ENCODE measurements around the gene SNPH. TPM values are rescaled to one million over a fixed set of nuclear protein-coding genes. Genes with fewer than 3 reads are reported as not detected.

The SNPH gene
- total RNA-seq, 1 donor from 2014 or later = 7.8 TPM

GRCh38 chr20:1319462-1319861 lies 53.4 kb downstream of the SNPH start:
- intact Hi-C loops (cut with micrococcal nuclease) = no loop called here
- DNase-seq = peak; percentile 15
- ATAC-seq = no peak

DNA sequence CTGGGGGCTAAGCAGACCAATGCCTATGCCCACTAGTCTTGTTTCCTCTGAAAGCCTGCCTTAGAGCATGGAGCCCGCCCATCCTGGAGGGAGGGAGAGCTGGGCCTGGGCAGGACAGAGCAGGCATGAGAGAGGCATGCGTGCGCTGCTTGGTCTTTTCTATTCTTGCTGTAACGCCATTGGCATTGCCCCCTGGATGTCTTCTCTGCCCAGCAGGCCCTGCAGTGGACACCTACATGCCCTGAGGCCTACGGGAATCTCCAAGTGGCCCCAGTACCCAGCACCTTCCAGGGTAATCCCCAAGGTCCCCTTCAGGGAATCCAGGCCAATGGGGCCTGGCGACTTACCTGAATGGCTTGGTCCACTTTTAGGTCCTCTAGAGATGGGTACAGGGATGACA lies 53.9 kb downstream of the SNPH start:
- ATAC-seq = no peak

GRCh38 chr20:1320902-1321653 lies 55.0 kb downstream of the SNPH start:
- peak; percentile 26 for DNase-seq
- no peak for ATAC-seq
- intact Hi-C loops (cut with micrococcal nuclease) = no loop called here

More for the DNA sequence above, 53.9 kb downstream of the SNPH start:
- DNase-seq = peak; percentile 12
- intact Hi-C loops (cut with micrococcal nuclease) = no loop called here

- DNase-seq (no peak), ATAC-seq (no peak)
- intact Hi-C loops (cut with micrococcal nuclease) = no loop called here
Observed at GRCh38 chr20:1321654-1321939, 55.5 kb downstream of the SNPH start.

DNA sequence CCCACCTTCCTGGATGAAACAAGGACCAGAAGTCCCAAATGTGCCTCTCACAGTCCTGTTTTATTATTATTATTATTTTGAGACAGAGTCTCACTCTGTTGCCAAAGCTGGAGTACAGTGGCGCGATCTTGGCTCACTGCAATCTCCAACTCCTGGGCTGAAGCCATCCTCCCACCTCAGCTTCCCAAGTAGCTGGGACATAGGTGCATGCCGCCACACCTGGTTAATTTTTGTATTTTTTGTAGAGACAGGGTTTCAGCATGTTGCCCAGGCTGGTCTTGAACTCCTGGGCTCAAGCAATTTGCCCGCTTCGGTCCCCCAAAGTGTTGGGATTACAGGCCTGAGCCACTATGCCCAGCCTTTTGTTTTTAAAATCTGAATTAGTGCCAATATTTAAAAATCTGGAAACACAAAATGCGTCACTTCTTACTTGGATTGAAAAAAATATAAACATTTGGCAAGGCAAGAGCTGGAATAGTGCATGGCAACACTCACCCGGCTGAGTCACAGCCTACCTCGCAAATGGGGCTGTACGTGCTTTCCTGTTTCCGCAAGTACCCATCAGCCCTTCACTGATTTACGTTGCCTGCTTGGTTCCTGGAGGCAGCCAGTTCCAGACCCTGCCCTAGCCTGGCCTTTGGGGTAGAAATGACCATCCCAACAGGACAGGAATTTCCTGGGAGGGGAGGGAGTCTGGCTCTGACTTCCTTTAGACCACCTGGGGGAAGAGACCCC lies 56.6 kb downstream of the SNPH start:
- intact Hi-C loops (cut with micrococcal nuclease) = no loop called here
- ATAC-seq (no peak), DNase-seq (peak; percentile 37)

DNA sequence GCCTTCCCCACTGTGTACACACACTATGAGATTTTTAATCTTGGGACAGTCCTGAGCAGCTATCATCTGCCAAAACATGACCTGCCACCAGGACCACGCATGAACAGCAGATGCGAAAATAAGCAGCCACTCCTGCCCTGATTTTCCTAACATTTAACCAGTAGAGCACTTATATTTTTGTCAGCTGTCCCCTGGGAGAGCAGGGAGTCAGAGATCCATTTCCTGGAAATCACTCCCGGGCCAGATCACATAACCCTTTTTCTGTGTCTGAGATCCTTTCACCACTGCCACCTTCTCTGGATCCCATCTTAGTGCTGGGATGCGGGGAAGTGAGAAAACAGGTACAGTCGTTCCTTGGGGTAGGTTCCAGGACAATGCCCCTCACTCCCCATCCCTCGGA lies 57.2 kb downstream of the SNPH start:
- ATAC-seq = no peak
- peak; percentile 1 for DNase-seq
- intact Hi-C loops (cut with micrococcal nuclease) = no loop called here

DNA sequence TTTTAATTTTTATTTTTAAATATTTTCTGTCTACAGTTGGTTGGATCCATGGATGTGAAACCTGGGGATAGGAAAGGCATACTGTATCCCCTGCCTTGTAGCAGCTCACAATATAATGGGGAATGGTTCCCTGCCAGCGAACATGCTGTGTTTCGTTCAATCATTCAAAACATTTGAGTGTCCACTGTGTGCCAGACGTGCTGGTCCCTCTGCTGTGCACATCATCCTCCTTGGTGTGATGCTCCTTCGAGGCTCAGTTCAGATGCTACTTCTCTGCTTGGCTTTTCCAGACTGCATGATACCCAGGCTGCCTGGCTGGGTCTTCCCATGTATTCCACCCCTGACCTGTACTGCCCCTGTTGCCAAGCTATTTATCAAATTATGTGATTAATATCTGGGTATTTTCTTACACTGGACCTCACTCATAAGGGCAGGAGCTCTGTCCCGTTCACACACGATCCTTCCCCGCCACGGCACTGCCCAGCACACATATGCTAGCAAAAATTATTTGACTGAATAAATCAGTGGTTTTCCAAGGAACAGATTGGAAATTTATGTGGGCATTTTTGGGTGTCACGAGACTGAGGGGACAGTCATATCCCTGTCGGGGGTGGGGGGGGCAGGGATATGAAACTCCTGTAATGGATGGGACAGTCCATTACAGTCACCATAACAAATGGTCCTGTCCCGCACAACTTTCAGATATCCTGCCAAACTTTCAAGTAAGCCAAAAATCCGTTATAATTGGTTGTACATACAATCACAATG lies 57.9 kb downstream of the SNPH start:
- ATAC-seq (no peak), DNase-seq (peak; percentile 2)
- intact Hi-C loops (cut with micrococcal nuclease) = no loop called here

DNA sequence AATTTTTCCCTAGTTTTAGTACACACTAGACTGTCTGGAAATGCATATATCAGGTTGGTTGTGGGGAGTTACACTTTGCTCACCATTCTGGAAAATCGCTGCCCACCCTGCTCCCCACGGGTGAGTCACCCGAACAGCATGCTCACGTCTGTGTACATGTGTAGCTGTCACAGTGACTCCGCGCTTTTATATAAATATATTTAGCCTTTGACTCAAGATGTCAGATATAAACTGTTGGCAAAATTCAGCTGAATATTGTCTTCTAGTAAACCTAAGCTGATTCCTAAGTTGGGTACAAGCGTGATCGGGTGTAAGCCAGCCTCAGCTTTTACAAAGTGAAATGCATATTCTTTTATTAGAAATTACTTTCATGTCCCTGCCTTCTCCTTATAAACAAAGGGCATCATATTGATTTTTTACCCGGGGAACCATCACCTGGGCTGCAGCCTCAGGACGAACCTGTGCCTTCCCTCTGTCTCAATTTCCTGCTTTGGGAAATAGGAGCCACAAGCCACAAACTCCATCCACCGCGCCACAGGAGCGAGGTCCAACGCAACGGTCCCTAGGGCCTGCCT lies 58.6 kb downstream of the SNPH start:
- no peak for DNase-seq
- ATAC-seq = no peak
- intact Hi-C loops (cut with micrococcal nuclease) = loop anchor here (5.0 kb wide), 1 partner anchor 68 kb away; the partner anchor contains the start of gene FKBP1A

DNA sequence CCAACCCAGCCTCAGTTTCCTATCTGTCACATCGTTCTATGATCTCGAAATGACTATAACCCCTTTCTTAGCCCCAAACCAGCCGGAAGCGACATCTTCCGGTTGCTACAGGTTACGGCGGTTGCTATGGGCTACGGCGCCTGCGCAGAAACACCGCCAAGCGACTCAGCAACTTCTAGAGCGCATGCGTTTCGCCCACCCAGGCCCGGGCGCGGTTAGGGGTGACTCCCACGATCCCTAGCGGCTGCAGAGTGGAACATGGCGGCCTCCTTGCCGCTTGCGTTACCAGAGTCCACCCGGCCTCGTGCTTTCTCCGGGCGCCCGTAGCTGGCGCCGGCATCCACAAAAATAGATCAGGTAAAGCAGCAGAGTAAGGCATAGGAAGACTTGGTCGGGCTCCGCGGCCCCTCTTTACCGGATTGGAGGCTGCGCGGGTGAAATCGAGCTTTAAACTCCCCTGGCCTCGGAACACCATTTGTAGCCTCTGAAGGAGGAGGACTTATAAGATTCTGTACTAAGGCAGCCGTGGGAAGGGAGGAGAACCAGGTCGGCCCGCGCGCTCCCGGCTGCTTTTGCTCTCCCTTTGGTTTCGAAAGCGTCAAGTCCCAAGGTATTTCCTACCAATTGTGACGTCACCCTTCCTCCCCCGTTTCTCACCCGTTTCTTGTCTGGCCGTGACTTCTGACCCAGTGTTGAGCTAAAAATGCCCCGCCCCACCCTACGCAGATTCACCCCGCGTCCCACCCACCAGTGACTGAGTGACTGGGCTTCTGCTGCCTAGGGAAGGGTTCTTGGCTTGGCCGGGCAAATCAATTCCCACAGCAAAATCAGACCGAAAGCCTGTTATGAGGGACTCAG lies 59.3 kb downstream of the SNPH start:
- intact Hi-C loops (cut with micrococcal nuclease) = loop anchor here (5.0 kb wide), 1 partner anchor 67 kb away; the partner anchor contains the start of gene FKBP1A

DNA sequence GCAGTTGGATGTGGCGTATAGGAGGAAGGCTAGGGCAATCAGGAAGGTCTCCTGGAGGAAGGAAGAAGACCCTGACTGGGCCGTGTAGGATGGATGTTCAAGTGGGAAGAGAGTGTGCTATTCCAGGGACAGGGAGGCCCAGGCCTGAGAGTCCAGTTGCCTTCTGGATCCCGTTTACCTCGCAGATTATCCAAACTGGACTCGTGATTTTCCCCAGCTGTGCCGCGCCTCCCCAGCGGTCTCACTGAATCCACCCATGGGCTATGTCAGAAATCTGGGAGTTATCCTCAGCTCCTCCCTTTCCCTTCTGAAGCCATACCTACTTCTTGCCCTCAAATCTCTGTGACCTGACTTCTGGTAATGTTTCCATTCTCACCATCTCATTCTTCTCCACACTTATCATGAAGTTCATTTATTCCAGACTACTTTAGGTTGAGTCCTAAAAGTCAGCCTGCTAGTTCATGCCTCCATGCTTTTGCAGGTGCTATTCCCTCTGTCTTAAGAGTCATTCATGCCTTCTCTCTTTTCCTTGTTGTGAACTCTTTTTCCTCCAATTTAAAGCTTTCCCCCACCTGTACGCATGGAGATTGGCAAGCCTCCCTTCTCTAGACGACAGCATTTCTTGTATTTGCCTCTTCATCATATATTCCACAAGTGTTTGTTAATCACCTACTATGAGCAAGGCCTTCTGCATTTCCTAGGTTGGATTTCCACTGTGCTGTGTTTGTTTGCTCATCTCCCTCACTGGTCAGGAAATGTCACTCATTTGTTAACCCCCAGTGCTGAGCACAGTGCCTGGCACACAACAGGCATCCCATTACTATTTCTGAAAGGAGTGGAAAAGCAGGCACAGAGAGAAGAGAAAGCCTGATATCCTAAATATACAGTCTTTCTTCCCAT lies 60.2 kb downstream of the SNPH start:
- ATAC-seq (peak; percentile 13), DNase-seq (no peak)
- intact Hi-C loops (cut with micrococcal nuclease) = loop anchor here (5.0 kb wide), 1 partner anchor 66 kb away; the partner anchor contains the start of gene FKBP1A

More for the DNA sequence above, 59.3 kb downstream of the SNPH start:
- DNase-seq (peak; percentile 99), ATAC-seq (peak; percentile 94)

- DNase-seq (no peak), ATAC-seq (no peak)
- intact Hi-C loops (cut with micrococcal nuclease) = loop anchor here (5.0 kb wide), 1 partner anchor 65 kb away; the partner anchor contains the start of gene FKBP1A
Observed at GRCh38 chr20:1327241-1327653, 61.2 kb downstream of the SNPH start.

DNA sequence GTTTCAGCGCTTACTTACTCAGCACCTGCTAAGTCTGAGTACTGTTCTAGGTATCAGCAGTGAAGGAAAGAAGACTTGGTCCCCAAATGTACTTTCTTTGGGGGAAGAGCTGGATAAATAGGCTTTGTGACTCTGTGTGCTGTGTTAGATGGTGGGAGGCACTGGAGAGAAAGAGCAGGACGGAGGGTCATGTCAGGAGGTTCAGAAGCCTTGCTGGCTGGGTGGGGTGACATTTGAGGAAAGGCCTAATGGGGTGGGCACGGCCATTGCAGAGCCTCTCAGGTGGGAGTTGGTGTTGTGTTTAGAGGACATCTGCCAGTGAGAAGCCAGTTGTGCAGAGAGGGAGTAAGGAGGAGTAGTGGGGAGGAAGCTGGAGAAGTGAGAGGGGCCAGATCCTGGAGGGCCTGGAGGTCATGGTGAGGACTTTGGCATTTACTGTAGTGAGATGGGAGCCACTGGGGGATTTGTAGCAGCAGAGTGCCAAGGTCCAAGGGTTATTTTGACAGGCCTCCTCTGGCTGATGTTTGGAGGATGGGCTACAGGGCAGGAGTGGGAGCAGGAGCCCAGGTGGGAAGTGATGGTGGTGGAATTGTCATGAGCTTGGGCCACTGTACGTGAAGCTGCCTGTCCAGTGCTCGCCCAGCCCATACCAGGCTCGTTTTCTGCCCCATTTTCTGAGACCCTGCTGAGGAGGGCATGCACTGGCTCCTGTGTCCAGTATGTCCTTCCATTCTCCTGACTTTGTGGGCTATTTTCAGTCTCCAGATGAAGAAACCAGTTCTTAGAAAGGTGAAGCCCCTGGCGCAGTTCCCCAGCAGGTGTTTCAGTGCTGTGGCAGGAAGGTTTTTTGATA lies 62.0 kb downstream of the SNPH start:
- intact Hi-C loops (cut with micrococcal nuclease) = loop anchor here (5.0 kb wide), 1 partner anchor 64 kb away; the partner anchor contains the start of gene FKBP1A

DNA sequence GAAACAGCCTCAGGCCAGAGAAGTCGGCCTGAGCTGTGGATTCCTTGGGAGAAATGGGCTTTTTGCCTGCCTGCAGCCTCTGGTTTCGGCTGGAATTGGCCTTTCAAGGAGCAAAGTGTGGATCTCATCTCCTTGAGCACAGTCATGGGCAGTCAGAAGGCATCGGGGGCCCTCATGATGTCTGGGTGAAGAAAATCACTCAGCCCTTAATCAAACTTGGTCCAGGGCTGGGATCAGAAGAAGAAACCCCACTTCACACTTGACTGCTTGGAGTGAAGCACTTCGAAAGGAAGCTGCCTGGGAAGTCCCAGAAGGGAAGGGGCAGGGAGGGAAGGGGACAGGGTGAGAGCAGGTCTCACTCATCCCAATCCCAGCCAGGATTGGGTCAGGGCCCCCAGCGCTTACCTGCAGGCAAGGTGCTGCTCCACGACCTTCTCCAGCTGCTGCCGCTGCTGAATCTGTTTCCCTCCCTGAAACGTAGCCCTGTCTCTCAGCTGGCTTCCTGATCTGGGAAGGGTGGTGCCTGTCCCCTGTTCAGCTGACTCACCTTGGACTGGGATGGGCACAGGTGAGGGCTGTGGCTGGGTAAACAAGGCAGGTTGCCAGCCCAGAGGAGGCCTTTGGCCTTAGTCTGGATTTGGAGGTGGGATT lies 62.7 kb downstream of the SNPH start, which contains the start of gene SDCBP2:
TSS of gene SDCBP2 (minus strand) at position 460 of the 651 bp plus-strand sequence. CDS start 8,723 bp downstream, outside the sequence.
- DNase-seq = no peak
- ATAC-seq = no peak
- intact Hi-C loops (cut with micrococcal nuclease) = loop anchor here (5.0 kb wide), 1 partner anchor 63 kb away; the partner anchor contains the start of gene FKBP1A

More for the DNA sequence above, 62.0 kb downstream of the SNPH start:
- DNase-seq = no peak
- no peak for ATAC-seq

DNA sequence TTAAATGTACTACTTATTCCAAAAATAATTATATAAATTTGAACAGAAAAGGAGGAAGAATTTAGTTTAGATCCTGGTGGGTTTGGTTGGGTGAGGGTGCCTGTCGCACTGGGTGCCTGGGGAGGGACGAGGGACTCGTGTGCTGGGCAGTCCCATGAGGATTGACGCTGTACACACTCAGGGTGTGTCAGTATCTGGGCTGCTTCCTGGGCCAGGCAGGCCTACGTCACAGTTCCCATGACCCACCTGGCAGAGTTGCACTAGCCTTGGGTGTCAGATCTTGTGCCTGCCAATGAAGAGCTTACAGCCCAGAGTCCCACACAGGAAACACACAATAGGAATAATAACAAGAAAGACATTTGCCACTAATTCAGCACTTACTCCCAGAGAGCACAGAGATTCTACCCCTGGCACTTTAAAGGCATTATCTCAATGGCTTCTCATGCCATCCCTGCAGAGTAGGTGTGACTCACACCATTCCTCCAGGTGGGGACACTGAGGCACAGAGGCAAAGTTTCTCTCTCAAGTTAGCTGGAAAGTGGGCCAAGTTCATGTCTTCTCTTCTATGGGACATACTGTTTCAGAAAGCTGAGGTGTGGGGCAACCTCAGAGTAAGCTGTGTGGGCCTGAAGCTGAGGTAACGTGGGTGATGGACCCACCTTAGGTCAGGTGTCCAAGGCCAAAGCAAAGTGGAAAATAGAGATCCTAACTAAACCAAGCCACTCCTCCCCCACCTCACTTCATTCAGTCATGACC lies 64.2 kb downstream of the SNPH start:
- peak; percentile 80 for DNase-seq
- intact Hi-C loops (cut with micrococcal nuclease) = no loop called here
- peak; percentile 68 for ATAC-seq

DNA sequence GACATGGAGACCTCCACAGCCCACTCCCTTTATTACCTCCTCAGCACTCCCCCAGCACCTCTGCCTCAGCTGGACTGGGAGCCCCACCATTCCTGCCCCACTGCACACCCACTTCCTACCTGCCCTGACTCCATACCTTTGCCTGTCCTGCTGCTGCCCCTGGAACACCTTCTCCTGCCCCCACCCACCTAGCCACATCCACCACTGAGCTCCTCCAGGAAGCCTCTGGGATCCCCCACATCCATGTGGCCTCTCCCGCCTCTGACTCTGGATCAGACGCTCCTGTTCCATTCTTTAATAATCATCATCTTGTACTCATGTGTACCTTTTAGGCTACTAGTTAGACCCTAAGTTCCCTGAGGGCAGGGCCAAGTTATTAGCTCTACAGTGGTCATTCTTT lies 65.0 kb downstream of the SNPH start:
- intact Hi-C loops (cut with micrococcal nuclease) = no loop called here
- DNase-seq (no peak), ATAC-seq (no peak)
